H1 (cell line): ENCODE data around the gene NUP88. TPM values are rescaled to one million over a fixed set of nuclear protein-coding genes. Genes with fewer than 3 reads are reported as not detected.

Experiments
- CTCF ChIA-PET: fragments of 300-600 bp; sonication (Branson Sonifier 250); formaldehyde crosslinking; loops from one replicate; lab custom pipeline; 2021; ENCODE audit not compliant: partially characterized antibody; lab: Charles Lee
- POLR2A ChIA-PET: fragments of 300-600 bp; sonication (Branson Sonifier 250); formaldehyde crosslinking; loops from one replicate; lab custom pipeline; 2021; ENCODE audit warnings: inconsistent platforms; ENCODE audit not compliant: partially characterized antibody; lab: Charles Lee
- DNase-seq, 2 experiments: peaks; one replicate each; pipeline versions ENCODE4 v3.0.0 to v3.0.0-alpha.2; 2010 to 2022; ENCODE audit warnings: low spot score in 2 of 2, low read depth in 1 of 2, mixed read lengths in 1 of 2
- FAIRE-seq: peaks from 2 replicates; lab custom pipeline; 2011; peaks lifted over from hg19 to GRCh38; lab: Jason Lieb, UNC
- H2AFZ ChIP-seq: 2 replicates; pipeline ENCODE4 v1.8.1; 2012; ENCODE audit warnings: low read length, inconsistent platforms
- H2AK5ac ChIP-seq: 2 replicates; pipeline ENCODE4 v1.6.1; 2013; ENCODE audit warnings: low read depth, low read length
- H2BK120ac ChIP-seq: replicated peaks from 2 replicates; pipeline ENCODE3; 2013; ENCODE audit warnings: low read depth, low read length, inconsistent platforms
- H2BK12ac ChIP-seq: 2 replicates; pipeline ENCODE4 v1.6.1; 2013; ENCODE audit warnings: low read depth, low read length
- H2BK15ac ChIP-seq: 2 replicates; pipeline ENCODE4 v1.6.1; 2013; ENCODE audit warnings: low read length
- H2BK20ac ChIP-seq: 2 replicates; pipeline ENCODE4 v1.6.1; 2013; ENCODE audit warnings: low read length
- H2BK5ac ChIP-seq: 2 replicates; pipeline ENCODE4 v1.6.1; 2013; ENCODE audit warnings: low read depth, low read length
- H3K14ac ChIP-seq: 2 replicates; pipeline ENCODE4 v1.6.1; 2013; ENCODE audit warnings: inconsistent platforms; ENCODE audit not compliant: insufficient read length
- H3K18ac ChIP-seq: 2 replicates; pipeline ENCODE4 v1.6.1; 2013; ENCODE audit warnings: low read length; ENCODE audit errors: extremely low read depth
- H3K23ac ChIP-seq: 2 replicates; pipeline ENCODE4 v1.6.1; 2013; ENCODE audit warnings: inconsistent platforms; ENCODE audit not compliant: insufficient read length
- H3K23me2 ChIP-seq: 2 replicates; pipeline ENCODE4 v1.6.1; 2013; ENCODE audit warnings: low read depth, low read length
- H3K27ac ChIP-seq: 2 replicates; pipeline ENCODE4 v1.6.1; 2011; ENCODE audit warnings: low read depth, low read length, inconsistent platforms
- H3K27me3 ChIP-seq, 4 experiments: replicated peaks in 1 of 4; 1 replicate in 1 of 4; 2 replicates in 3 of 4; pipeline versions ENCODE4 v1.6.1 to v1.8.1; 2011 to 2013; ENCODE audit warnings: low read length in 3 of 4, mild to moderate bottlenecking in 3 of 4, inconsistent platforms in 2 of 4, mixed read lengths in 2 of 4, moderate library complexity in 1 of 4; ENCODE audit not compliant: control insufficient read depth in 3 of 4, insufficient read depth in 3 of 4; ENCODE audit errors: extremely low read depth in 1 of 4
- H3K36me3 ChIP-seq, 4 experiments: 2 replicates each; pipeline versions ENCODE4 v1.6.1 to v1.8.1; 2011 to 2013; ENCODE audit warnings: mild to moderate bottlenecking in 4 of 4, low read length in 3 of 4, moderate library complexity in 2 of 4, control low read depth in 1 of 4, inconsistent platforms in 1 of 4; ENCODE audit not compliant: insufficient read depth in 4 of 4, control insufficient read depth in 2 of 4
- H3K4ac ChIP-seq: replicated peaks from 2 replicates; pipeline ENCODE3; 2013; ENCODE audit warnings: low read length, low read depth, mixed read lengths, inconsistent platforms; ENCODE audit not compliant: insufficient read length
- H3K4me1 ChIP-seq, 4 experiments: replicated peaks in 1 of 4; 1 replicate in 1 of 4; 2 replicates in 3 of 4; pipeline versions ENCODE4 v1.6.1 to v1.8.1; 2011 to 2013; ENCODE audit warnings: low read length in 3 of 4, inconsistent platforms in 2 of 4, mixed read lengths in 1 of 4; ENCODE audit not compliant: insufficient read depth in 4 of 4, control insufficient read depth in 3 of 4
- H3K4me2 ChIP-seq, 2 experiments: 2 replicates each; pipeline versions ENCODE4 v1.6.1 to v1.8.1; 2011 to 2013; ENCODE audit warnings: low read depth in 2 of 2, low read length in 2 of 2, control low read depth in 1 of 2, inconsistent platforms in 1 of 2, mild to moderate bottlenecking in 1 of 2; ENCODE audit not compliant: insufficient read depth in 1 of 2
- H3K4me3 ChIP-seq, 4 experiments: fragments of 200-600, 300-600 bp in 1 of 4; sonication (generic), shearing (Covaris generic), sonication (Bioruptor Twin) in 1 of 4; 2 replicates each; pipeline versions ENCODE4 v1.5.1 to v1.8.1; 2011 to 2016; ENCODE audit warnings: low read length in 4 of 4, low read depth in 3 of 4, control low read depth in 2 of 4, inconsistent platforms in 2 of 4, mild to moderate bottlenecking in 2 of 4, mixed read lengths in 1 of 4, moderate library complexity in 1 of 4; ENCODE audit not compliant: insufficient read depth in 2 of 4; ENCODE audit errors: extremely low read depth in 1 of 4
- H3K56ac ChIP-seq: replicated peaks from 2 replicates; pipeline ENCODE3; 2013; ENCODE audit warnings: low read depth, mild to moderate bottlenecking, mixed read lengths, low read length, inconsistent platforms; ENCODE audit not compliant: insufficient read length
- H3K79me1 ChIP-seq: 2 replicates; pipeline ENCODE4 v1.6.1; 2013; ENCODE audit warnings: low read depth, low read length, control low read depth
- H3K79me2 ChIP-seq, 2 experiments: 2 replicates each; pipeline versions ENCODE4 v1.6.1 to v1.8.1; 2012 to 2013; ENCODE audit warnings: low read length in 2 of 2, mild to moderate bottlenecking in 2 of 2, inconsistent platforms in 1 of 2; ENCODE audit not compliant: insufficient read depth in 2 of 2, control insufficient read depth in 1 of 2
- H3K9ac ChIP-seq, 4 experiments: replicated peaks in 1 of 4; 1 replicate in 1 of 4; 2 replicates in 3 of 4; pipeline versions ENCODE4 v1.6.1 to v1.8.1; 2011 to 2013; ENCODE audit warnings: low read depth in 3 of 4, low read length in 3 of 4, control low read depth in 2 of 4, mild to moderate bottlenecking in 2 of 4, moderate library complexity in 2 of 4, inconsistent platforms in 1 of 4; ENCODE audit errors: extremely low read depth in 1 of 4
- H3K9me3 ChIP-seq, 2 experiments: 2 replicates each; pipeline versions ENCODE4 v1.6.1 to v1.8.1; 2012 to 2013; ENCODE audit warnings: mild to moderate bottlenecking in 2 of 2, moderate library complexity in 2 of 2, control low read depth in 1 of 2, inconsistent platforms in 1 of 2, low read depth in 1 of 2, low read length in 1 of 2, mixed read lengths in 1 of 2; ENCODE audit not compliant: insufficient read depth in 2 of 2
- H4K20me1 ChIP-seq, 2 experiments: replicated peaks in 1 of 2; 2 replicates each; pipeline versions ENCODE3 to v1.8.1; 2011 to 2013; ENCODE audit warnings: inconsistent platforms in 2 of 2, low read length in 2 of 2, mild to moderate bottlenecking in 1 of 2; ENCODE audit not compliant: insufficient read depth in 2 of 2, control insufficient read depth in 1 of 2
- H4K5ac ChIP-seq: 2 replicates; pipeline ENCODE4 v1.6.1; 2013; ENCODE audit warnings: low read length, low read depth, mixed read lengths, inconsistent platforms; ENCODE audit not compliant: insufficient read length
- H4K8ac ChIP-seq: 2 replicates; pipeline ENCODE4 v1.8.0; 2013; ENCODE audit warnings: mild to moderate bottlenecking, moderate library complexity, low read length, inconsistent platforms; ENCODE audit not compliant: insufficient read depth; ENCODE audit errors: extremely low read depth
- H4K91ac ChIP-seq: replicated peaks from 2 replicates; pipeline ENCODE3; 2013; ENCODE audit warnings: low read length, mixed read lengths, inconsistent platforms; ENCODE audit not compliant: insufficient read length
- CTBP2 ChIP-seq: IDR thresholded peaks from 2 replicates; pipeline ENCODE4 v1.7.0; 2011; ENCODE audit warnings: borderline replicate concordance, mild to moderate bottlenecking, moderate library complexity, mixed read lengths, low read length; ENCODE audit not compliant: insufficient read depth, insufficient read length
- EZH2 ChIP-seq: fragments of 200-600 bp; sonication (generic); IDR thresholded peaks from 2 replicates; pipeline ENCODE4 v1.7.1; 2012; ENCODE audit warnings: low read depth, mild to moderate bottlenecking, moderate library complexity, low read length, inconsistent platforms; ENCODE audit not compliant: severe bottlenecking
- PHF8 ChIP-seq: fragments of 200-600 bp; sonication (generic); conservative IDR thresholded peaks from 2 replicates; pipeline ENCODE4 v1.7.1; 2012; ENCODE audit warnings: low read depth, mild to moderate bottlenecking, inconsistent platforms, low read length, moderate library complexity
- RAD21 ChIP-seq, 2 experiments: IDR thresholded peaks in 1 of 2; conservative IDR thresholded peaks in 1 of 2; 2 replicates each; pipeline ENCODE4 v1.6.1; 2011; ENCODE audit warnings: low read depth in 2 of 2, low read length in 2 of 2, improper control_type of control experiment in 1 of 2, inconsistent platforms in 1 of 2, mild to moderate bottlenecking in 1 of 2, moderate library complexity in 1 of 2
- SAP30 ChIP-seq: fragments of 300-600 bp; sonication (generic); IDR thresholded peaks from 2 replicates; pipeline ENCODE4 v1.7.1; 2012; ENCODE audit warnings: low read length, moderate library complexity, mild to moderate bottlenecking, inconsistent platforms; ENCODE audit not compliant: insufficient read depth, insufficient replicate concordance
- SIRT6 ChIP-seq: IDR thresholded peaks from one replicate; pipeline ENCODE4 v1.7.1; 2012; ENCODE audit warnings: low read length, inconsistent platforms
- SIX5 ChIP-seq: IDR thresholded peaks from 2 replicates; pipeline ENCODE4 v1.6.1; 2011; ENCODE audit warnings: mild to moderate bottlenecking, low read depth, low read length
- SRF ChIP-seq: IDR thresholded peaks from 2 replicates; pipeline ENCODE4 v1.6.1; 2011; ENCODE audit warnings: mild to moderate bottlenecking, low read depth, low read length, moderate library complexity
- TEAD4 ChIP-seq: IDR thresholded peaks from 2 replicates; pipeline ENCODE4 v1.6.1; 2012; ENCODE audit warnings: low read depth, low read length, inconsistent platforms, mixed read lengths
- WGBS, 2 experiments: shearing (Covaris generic) in 1 of 2; methylation state at CpG; one replicate each; pipeline versions ENCODE4 v1.1.6 to v1.1.7; 2013 to 2015; ENCODE audit warnings: low lambda C conversion rate in 2 of 2, mixed read lengths in 2 of 2, inconsistent platforms in 1 of 2, low coverage in 1 of 2, missing lambda C conversion rate in 1 of 2; ENCODE audit not compliant: insufficient replicate concordance in 2 of 2, insufficient coverage in 1 of 2, insufficient read length in 1 of 2; ENCODE audit errors: extremely low coverage in 1 of 2, missing lambda C conversion rate in 1 of 2; 5-methylcytosine and 5-hydroxymethylcytosine counted together
- polyA plus RNA-seq, 7 experiments: library from polyadenylated mRNA; depleted of rRNA in 3 of 7; stranded (reverse) in 5 of 7; unstranded in 2 of 7; fragments of >200 nt in 5 of 7; fragments of 200-250 nt in 2 of 7; gene quantifications; 1 replicate in 5 of 7; 2 replicates in 1 of 7; 4 replicates in 1 of 7; pipeline versions ENCODE4 v1.2.1 to v1.2.3, GENCODE V29; 2011 to 2013; ENCODE audit warnings: missing spikeins in 2 of 7, mixed read lengths in 2 of 7
- total RNA-seq: library from RNA; stranded (reverse); fragmentation: NEBNext Ultra II Directional; extraction: Animal tissue kit (Norgen Biotek cat#: 25700); gene quantifications from 2 replicates; pipeline ENCODE4 v1.2.1, GENCODE V29; 2021

Gene NUP88
- total and polyA plus RNA-seq, 2 of the 8 experiments (the other 6 are each of a cell fraction or from before 2014, with no cell fraction given): 77.4 to 105 TPM

DNA sequence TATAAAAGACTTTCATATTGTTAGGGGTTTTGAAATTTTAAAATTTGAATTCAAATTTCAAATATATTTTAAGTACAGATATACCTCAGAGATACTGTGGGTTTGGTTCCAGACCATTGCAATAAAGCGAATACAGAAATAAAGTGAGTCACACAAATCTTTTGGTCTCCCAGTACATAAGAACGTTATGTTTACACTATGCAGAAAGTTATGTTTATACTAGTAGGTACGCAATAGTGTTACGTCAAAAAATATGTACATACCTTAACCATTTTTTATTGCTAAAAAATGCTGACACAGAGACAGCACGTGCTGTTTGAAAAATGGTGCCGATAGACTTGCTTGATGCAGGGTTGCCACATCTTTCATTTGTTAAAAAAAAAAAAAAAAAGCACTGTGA, 19.7 kb downstream of the NUP88 start:
- DNase-seq: no peak
- H2AK5ac ChIP-seq: no peak overlapping the region
- FAIRE-seq: no peak

More for the DNA sequence above, 19.7 kb downstream of the NUP88 start:
- no peak overlapping the region for H2BK120ac ChIP-seq
- no peaks in the 10 kb centered on the region for H3K79me2 ChIP-seq
- H3K27me3 ChIP-seq: no peaks in the 10 kb centered on the region
- TF ChIP-seq SIRT6 (no peak), EZH2 (no peak), CTBP2 (no peak), SAP30 (no peak), SIX5 (no peak), PHF8 (no peak), SRF (no peak), RAD21 (IDR thresholded peaks at IDR 0.05 in 1 of 2, conservative IDR thresholded peaks at IDR 0.05 in 1 of 2; ENCODE audit: low read depth in 2 of 2, low read length in 2 of 2) (no peak), TEAD4 (no peak)
- H3K79me1 ChIP-seq: no peaks in the 10 kb centered on the region
- no peak overlapping the region for H4K8ac ChIP-seq
- no peak overlapping the region for H4K91ac ChIP-seq
- no peak overlapping the region for H3K14ac ChIP-seq
- peaks cover 18 to 79% (median 64%) of the 10 kb centered on the region in 4 experiments; a peak in 7 of 8 replicates for H3K36me3 ChIP-seq
- H3K4me1 ChIP-seq: no peaks in the 10 kb centered on the region
- no peak overlapping the region for H2BK15ac ChIP-seq
- no peak overlapping the region for H2AFZ ChIP-seq
- no peak overlapping the region for H2BK12ac ChIP-seq
- H3K9me3 ChIP-seq: no peaks in the 10 kb centered on the region
- H3K4me2 ChIP-seq: no peak overlapping the region
- H2BK20ac ChIP-seq: no peak overlapping the region
- H2BK5ac ChIP-seq: no peak overlapping the region
- ChIA-PET CTCF (interaction anchor here (0.6 kb wide), 1 partner anchor 32 kb away, joined by 3 read pairs; no protein-coding TSS in a partner anchor), POLR2A (interaction anchor here (0.8 kb wide), 1 partner anchor 17 kb away, joined by 3 read pairs; no protein-coding TSS in a partner anchor)
- H3K9ac ChIP-seq: no peak overlapping the region
- no peak overlapping the region for H3K4ac ChIP-seq
- H3K4me3 ChIP-seq: no peak overlapping the region
- WGBS, 2 experiments: 96% methylated on average over 6 of the region's 6 CpGs; no CpG with 5 or more reads in 1 of the 2 experiments
- no peak overlapping the region for H4K5ac ChIP-seq
- H3K18ac ChIP-seq: no peak overlapping the region
- H3K56ac ChIP-seq: no peak overlapping the region
- no peak overlapping the region for H3K27ac ChIP-seq
- no peak overlapping the region for H3K23ac ChIP-seq
- H4K20me1 ChIP-seq: peaks cover 0 to 3% of the 10 kb centered on the region in 2 experiments
- no peaks in the 10 kb centered on the region for H3K23me2 ChIP-seq
